Stimulated activated naive B cell treated with anti-CD40 and anti-IgM and Interleukin-4, amounts not matched to agents 10 μg/mL and 1 μg/mL and 100 μg/mL, for 72 hours (primary cell): Measurements from ENCODE around the gene PADI4.
"Not testable (repeated sequence)": the region's sequence is repeated elsewhere in the genome, so short reads cannot be mapped to it uniquely, and the experiment has no call there.

ENCODE experiments used
- ATAC-seq, 2 donors: fragments of 150-1000 bp; cut with Tn5 transposase; replicated peaks; 2 replicates each; pipeline ENCODE4 v1.10.0; 2021; ENCODE audit warnings: moderate library complexity in 1 of 2
- DNase-seq: peaks from one replicate; pipeline ENCODE4 v3.0.0; 2021
- H3K27ac Mint-ChIP-seq: one replicate; pipeline ENCODE4 v1.8.0; 2022; ENCODE audit warnings: mild to moderate bottlenecking, mixed read lengths
- H3K27me3 Mint-ChIP-seq, 2 donors: one replicate each; pipeline ENCODE4 v1.8.0; 2022; ENCODE audit warnings: mixed read lengths in 2 of 2
- H3K36me3 Mint-ChIP-seq, 2 donors: one replicate each; pipeline ENCODE4 v1.8.0; 2022; ENCODE audit warnings: mixed read lengths in 2 of 2, mild to moderate bottlenecking in 1 of 2
- H3K4me1 Mint-ChIP-seq, 2 donors: one replicate each; pipeline ENCODE4 v1.8.0; 2022; ENCODE audit warnings: mixed read lengths in 2 of 2, mild to moderate bottlenecking in 1 of 2
- H3K4me3 Mint-ChIP-seq, 2 donors: one replicate each; pipeline ENCODE4 v1.8.0; 2022; ENCODE audit warnings: mild to moderate bottlenecking in 2 of 2, mixed read lengths in 2 of 2, moderate library complexity in 1 of 2
- H3K9me3 Mint-ChIP-seq, 2 donors: one replicate each; pipeline ENCODE4 v1.8.0; 2022; ENCODE audit warnings: mixed read lengths in 2 of 2, mild to moderate bottlenecking in 1 of 2

The PADI4 gene

GRCh38 chr1:17314491-17314971 is 6.5 kb downstream of the PADI4 start:
- H3K27me3 Mint-ChIP-seq = peaks cover 19 to 26% of the 10 kb centered on the region in 2 donors
- no peak overlapping the region for H3K4me3 Mint-ChIP-seq
- DNase-seq = no peak
- H3K36me3 Mint-ChIP-seq = no peaks in the 10 kb centered on the region
- H3K27ac Mint-ChIP-seq = no peak overlapping the region
- no peak for ATAC-seq
- no peaks in the 10 kb centered on the region for H3K9me3 Mint-ChIP-seq
- H3K4me1 Mint-ChIP-seq = no peaks in the 10 kb centered on the region

GRCh38 chr1:17315542-17316130 is 7.6 kb downstream of the PADI4 start:
- H3K27me3 Mint-ChIP-seq = peaks cover 9 to 16% of the 10 kb centered on the region in 2 donors
- DNase-seq (no peak), ATAC-seq (no peak)
- no peak overlapping the region for H3K4me3 Mint-ChIP-seq
- no peaks in the 10 kb centered on the region for H3K4me1 Mint-ChIP-seq
- no peaks in the 10 kb centered on the region for H3K9me3 Mint-ChIP-seq
- H3K27ac Mint-ChIP-seq = no peak overlapping the region
- H3K36me3 Mint-ChIP-seq = no peaks in the 10 kb centered on the region

GRCh38 chr1:17316704-17317103 is 8.7 kb downstream of the PADI4 start:
- H3K36me3 Mint-ChIP-seq = no peaks in the 10 kb centered on the region
- no peak overlapping the region for H3K4me3 Mint-ChIP-seq
- no peak for DNase-seq
- peaks cover 9 to 19% of the 10 kb centered on the region in 2 donors for H3K27me3 Mint-ChIP-seq
- H3K9me3 Mint-ChIP-seq = peaks cover 0 to 1% of the 10 kb centered on the region in 2 donors
- H3K4me1 Mint-ChIP-seq = no peaks in the 10 kb centered on the region
- ATAC-seq = no peak
- no peak overlapping the region for H3K27ac Mint-ChIP-seq

- Mint-ChIP-seq H3K27me3 (peaks cover 0 to 12% of the 10 kb centered on the region in 2 donors), H3K36me3 (no peaks in the 10 kb centered on the region), H3K27ac (no peak overlapping the region), H3K4me3 (no peak overlapping the region), H3K4me1 (no peaks in the 10 kb centered on the region), H3K9me3 (peaks cover 3 to 6% of the 10 kb centered on the region in 2 donors)
- DNase-seq = no peak
- ATAC-seq = no peak
These were observed 10.3 kb downstream of the PADI4 start for GRCh38 chr1:17318262-17318661.

- Mint-ChIP-seq H3K4me3 (no peak overlapping the region), H3K27me3 (peaks cover 0 to 12% of the 10 kb centered on the region in 2 donors), H3K9me3 (peaks cover 3 to 6% of the 10 kb centered on the region in 2 donors), H3K27ac (no peak overlapping the region), H3K4me1 (no peaks in the 10 kb centered on the region), H3K36me3 (no peaks in the 10 kb centered on the region)
- DNase-seq (no peak), ATAC-seq (no peak)
These were observed 11.8 kb downstream of the PADI4 start for GRCh38 chr1:17319561-17320350.

- not testable (repeated sequence) for H3K27ac Mint-ChIP-seq, H3K9me3 Mint-ChIP-seq, H3K4me3 Mint-ChIP-seq, H3K27me3 Mint-ChIP-seq, H3K36me3 Mint-ChIP-seq, H3K4me1 Mint-ChIP-seq, ATAC-seq, DNase-seq
These were observed 13.9 kb downstream of the PADI4 start for GRCh38 chr1:17321857-17322390.

GRCh38 chr1:17328855-17329254 is 20.9 kb downstream of the PADI4 start:
- ATAC-seq (no peak), DNase-seq (no peak)
- Mint-ChIP-seq H3K4me3 (no peak overlapping the region), H3K9me3 (peaks cover 5 to 8% of the 10 kb centered on the region in 2 donors), H3K4me1 (no peaks in the 10 kb centered on the region), H3K27ac (no peak overlapping the region), H3K36me3 (peaks cover 3% of the 10 kb centered on the region in 2 donors), H3K27me3 (peaks cover 25 to 32% of the 10 kb centered on the region in 2 donors)

GRCh38 chr1:17329610-17330009 is 21.6 kb downstream of the PADI4 start:
- Mint-ChIP-seq H3K36me3 (peaks cover 3% of the 10 kb centered on the region in 2 donors), H3K27ac (no peak overlapping the region), H3K4me3 (no peak overlapping the region)

GRCh38 chr1:17330856-17331255 is 22.9 kb downstream of the PADI4 start:
- no peak overlapping the region for H3K4me3 Mint-ChIP-seq
- H3K36me3 Mint-ChIP-seq = peaks cover 3% of the 10 kb centered on the region in 2 donors
- peaks cover 5 to 8% of the 10 kb centered on the region in 2 donors for H3K9me3 Mint-ChIP-seq
- H3K4me1 Mint-ChIP-seq = peaks cover 0 to under 1% of the 10 kb centered on the region in 2 donors
- DNase-seq = no peak
- ATAC-seq = no peak
- peaks cover 32 to 36% of the 10 kb centered on the region in 2 donors for H3K27me3 Mint-ChIP-seq
- no peak overlapping the region for H3K27ac Mint-ChIP-seq

More at GRCh38 chr1:17329610-17330009, 21.6 kb downstream of the PADI4 start:
- Mint-ChIP-seq H3K27me3 (peaks cover 27 to 33% of the 10 kb centered on the region in 2 donors), H3K4me1 (no peaks in the 10 kb centered on the region), H3K9me3 (peaks cover 5 to 8% of the 10 kb centered on the region in 2 donors)
- no peak for DNase-seq
- ATAC-seq = no peak

GRCh38 chr1:17333081-17333480 is 25.1 kb downstream of the PADI4 start:
- peaks cover 3% of the 10 kb centered on the region in 2 donors for H3K36me3 Mint-ChIP-seq

GRCh38 chr1:17335821-17336710 is 28.1 kb downstream of the PADI4 start:
- Mint-ChIP-seq H3K27ac (peak overlapping the region; percentile 9), H3K9me3 (peaks cover 5 to 8% of the 10 kb centered on the region in 2 donors), H3K4me1 (peaks cover 1 to 6% of the 10 kb centered on the region in 2 donors), H3K27me3 (peaks cover 36 to 37% of the 10 kb centered on the region in 2 donors), H3K36me3 (peaks cover 3% of the 10 kb centered on the region in 2 donors), H3K4me3 (no peak overlapping the region)
- ATAC-seq = peak; percentile 75 to 84
- peak; percentile 15 for DNase-seq

More at GRCh38 chr1:17333081-17333480, 25.1 kb downstream of the PADI4 start:
- H3K27me3 Mint-ChIP-seq = peaks cover 40 to 45% of the 10 kb centered on the region in 2 donors
- peaks cover 5 to 8% of the 10 kb centered on the region in 2 donors for H3K9me3 Mint-ChIP-seq
- H3K27ac Mint-ChIP-seq = no peak overlapping the region
- ATAC-seq = no peak
- H3K4me1 Mint-ChIP-seq = peaks cover 1 to 6% of the 10 kb centered on the region in 2 donors
- no peak for DNase-seq
- H3K4me3 Mint-ChIP-seq = no peak overlapping the region

- ATAC-seq (no peak), DNase-seq (no peak)
- Mint-ChIP-seq H3K27ac (no peak overlapping the region), H3K9me3 (peaks cover 0 to 4% of the 10 kb centered on the region in 2 donors), H3K4me1 (peaks cover 1 to 6% of the 10 kb centered on the region in 2 donors), H3K4me3 (no peak overlapping the region), H3K36me3 (peaks cover 0 to 3% of the 10 kb centered on the region in 2 donors), H3K27me3 (peaks cover 26 to 29% of the 10 kb centered on the region in 2 donors)
These were observed 30.9 kb downstream of the PADI4 start for GRCh38 chr1:17338706-17339493.

GRCh38 chr1:17339521-17339920 is 31.5 kb downstream of the PADI4 start:
- peaks cover 0 to 6% of the 10 kb centered on the region in 2 donors for H3K36me3 Mint-ChIP-seq
- no peak for ATAC-seq
- peaks cover 1 to 6% of the 10 kb centered on the region in 2 donors for H3K4me1 Mint-ChIP-seq
- peaks cover 24 to 28% of the 10 kb centered on the region in 2 donors for H3K27me3 Mint-ChIP-seq
- no peak overlapping the region for H3K27ac Mint-ChIP-seq
- H3K4me3 Mint-ChIP-seq = no peak overlapping the region
- H3K9me3 Mint-ChIP-seq = peaks cover 1 to 7% of the 10 kb centered on the region in 2 donors
- no peak for DNase-seq
